Parathyroid adenoma (tissue), 2 donors: ENCODE results near the gene FUT1.

Experiments used
- H2AFZ ChIP-seq: fragments of 300-600 bp; sonication (generic); one replicate; pipeline ENCODE4 v1.7.0; 2017; ENCODE audit warnings: antibody characterized with exemption, mild to moderate bottlenecking
- H3K27ac ChIP-seq: fragments of 300-600 bp; sonication (generic); one replicate; pipeline ENCODE4 v1.7.0; 2017
- H3K27me3 ChIP-seq: fragments of 300-600 bp; sonication (generic); one replicate; pipeline ENCODE4 v1.7.0; 2017; ENCODE audit warnings: low read length; ENCODE audit not compliant: control insufficient read depth, insufficient read depth
- H3K36me3 ChIP-seq: fragments of 300-600 bp; sonication (generic); one replicate; pipeline ENCODE4 v1.7.0; 2017; ENCODE audit warnings: low read length; ENCODE audit not compliant: control insufficient read depth, insufficient read depth
- H3K4me1 ChIP-seq: fragments of 300-600 bp; sonication (generic); one replicate; pipeline ENCODE4 v1.7.0; 2017; ENCODE audit warnings: control low read depth
- H3K4me2 ChIP-seq: fragments of 300-600 bp; sonication (generic); one replicate; pipeline ENCODE4 v1.7.0; 2017; ENCODE audit warnings: low read length
- H3K4me3 ChIP-seq: fragments of 300-600 bp; sonication (generic); one replicate; pipeline ENCODE4 v1.7.0; 2017; ENCODE audit warnings: low read depth, low read length
- H3K79me2 ChIP-seq: fragments of 300-600 bp; sonication (generic); one replicate; pipeline ENCODE4 v1.7.0; 2017; ENCODE audit warnings: control low read depth
- H3K9ac ChIP-seq: fragments of 300-600 bp; sonication (generic); one replicate; pipeline ENCODE4 v1.7.0; 2017; ENCODE audit warnings: mild to moderate bottlenecking
- H3K9me3 ChIP-seq: fragments of 300-600 bp; sonication (generic); one replicate; pipeline ENCODE4 v1.7.0; 2017; ENCODE audit warnings: low read length; ENCODE audit not compliant: control insufficient read depth
- TF ChIP-seq, protein P1 (sequence below): fragments of 300-600 bp; sonication (generic); IDR thresholded peaks from one replicate; pipeline ENCODE4 v1.7.0; 2017; ENCODE audit warnings: antibody characterized with exemption, mild to moderate bottlenecking
- donor health status: primary hyperparathyroidism.

FUT1 gene

DNA sequence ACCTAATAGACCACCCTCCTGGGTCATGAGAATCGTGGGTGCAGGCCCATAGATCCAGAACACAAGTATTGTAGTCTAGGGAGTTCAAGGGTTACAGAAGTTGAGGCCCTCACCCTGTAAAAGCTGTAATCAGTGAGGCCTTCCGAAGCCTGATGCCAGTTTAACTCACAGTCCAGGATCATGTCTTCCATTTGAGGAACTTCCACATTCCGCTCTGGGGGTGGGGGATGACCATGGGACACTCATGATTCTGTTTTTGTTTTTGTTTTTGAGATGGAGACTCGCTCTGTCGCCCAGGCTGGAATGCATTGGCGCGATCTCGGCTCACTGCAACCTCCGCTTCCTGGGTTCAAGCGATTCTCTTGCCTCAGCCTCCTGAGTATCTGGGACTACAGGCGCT is 10.3 kb downstream of the FUT1 start:
- Histone ChIP-seq H3K36me3 (no peaks in the 10 kb centered on the region), H3K9me3 (no peaks in the 10 kb centered on the region), H3K79me2 (no peaks in the 10 kb centered on the region), H3K4me3 (no peak overlapping the region), H3K4me2 (no peak overlapping the region), H3K9ac (no peak overlapping the region), H3K27ac (no peak overlapping the region), H3K4me1 (peaks cover under 1% of the 10 kb centered on the region), H3K27me3 (no peaks in the 10 kb centered on the region), H2AFZ (no peak overlapping the region)
- TF ChIP-seq, protein P1, sequence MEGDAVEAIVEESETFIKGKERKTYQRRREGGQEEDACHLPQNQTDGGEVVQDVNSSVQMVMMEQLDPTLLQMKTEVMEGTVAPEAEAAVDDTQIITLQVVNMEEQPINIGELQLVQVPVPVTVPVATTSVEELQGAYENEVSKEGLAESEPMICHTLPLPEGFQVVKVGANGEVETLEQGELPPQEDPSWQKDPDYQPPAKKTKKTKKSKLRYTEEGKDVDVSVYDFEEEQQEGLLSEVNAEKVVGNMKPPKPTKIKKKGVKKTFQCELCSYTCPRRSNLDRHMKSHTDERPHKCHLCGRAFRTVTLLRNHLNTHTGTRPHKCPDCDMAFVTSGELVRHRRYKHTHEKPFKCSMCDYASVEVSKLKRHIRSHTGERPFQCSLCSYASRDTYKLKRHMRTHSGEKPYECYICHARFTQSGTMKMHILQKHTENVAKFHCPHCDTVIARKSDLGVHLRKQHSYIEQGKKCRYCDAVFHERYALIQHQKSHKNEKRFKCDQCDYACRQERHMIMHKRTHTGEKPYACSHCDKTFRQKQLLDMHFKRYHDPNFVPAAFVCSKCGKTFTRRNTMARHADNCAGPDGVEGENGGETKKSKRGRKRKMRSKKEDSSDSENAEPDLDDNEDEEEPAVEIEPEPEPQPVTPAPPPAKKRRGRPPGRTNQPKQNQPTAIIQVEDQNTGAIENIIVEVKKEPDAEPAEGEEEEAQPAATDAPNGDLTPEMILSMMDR = no peak

DNA sequence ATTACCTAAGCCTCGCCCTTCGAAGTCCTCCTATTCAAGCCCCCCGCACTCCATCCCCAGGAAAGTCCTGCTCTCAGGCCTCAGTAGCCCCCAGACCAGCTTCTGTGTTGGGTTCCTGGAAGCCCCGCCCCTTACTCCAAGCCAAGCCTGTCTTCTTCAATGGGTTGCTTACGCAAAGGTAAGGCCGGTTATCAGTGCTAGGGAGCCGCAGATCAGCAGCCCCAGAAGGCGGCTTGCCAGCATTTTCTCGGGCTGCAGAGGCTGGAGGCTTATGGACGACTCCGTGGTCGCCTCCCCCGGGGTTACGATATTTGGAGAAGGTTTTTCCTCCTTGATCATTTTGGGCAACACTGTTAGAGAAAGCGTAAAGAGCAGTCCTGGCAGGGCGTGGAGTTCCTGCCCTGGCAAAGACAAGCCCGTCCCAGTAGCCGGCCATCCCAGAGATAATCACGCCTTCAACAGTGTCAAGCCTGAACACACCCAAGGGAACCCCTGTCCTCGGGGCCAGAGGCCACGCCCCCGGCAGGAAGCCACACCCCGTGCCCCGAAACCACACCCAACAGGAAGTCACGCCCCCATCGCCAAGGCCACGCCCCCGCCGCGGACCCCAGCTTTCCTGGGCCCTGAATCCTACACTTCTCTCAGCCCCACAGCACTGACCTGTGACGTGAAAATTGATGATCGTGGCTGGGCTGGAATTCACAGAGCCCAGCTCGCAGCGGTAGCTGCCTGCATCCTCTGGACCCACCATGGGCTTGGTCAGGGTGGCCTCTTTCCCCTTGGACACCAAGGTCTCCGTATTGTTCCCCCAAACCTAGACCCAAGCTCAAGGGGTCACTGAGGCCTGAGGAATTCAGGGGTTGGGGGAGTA is 11.1 kb downstream of the FUT1 start:
- Histone ChIP-seq H3K27ac (peak overlapping the region; percentile 19), H3K79me2 (no peaks in the 10 kb centered on the region), H3K4me3 (peak overlapping the region; percentile 39), H3K4me2 (peak overlapping the region; percentile 22), H3K36me3 (no peaks in the 10 kb centered on the region), H3K9me3 (no peaks in the 10 kb centered on the region), H2AFZ (no peak overlapping the region), H3K9ac (no peak overlapping the region), H3K27me3 (no peaks in the 10 kb centered on the region), H3K4me1 (no peaks in the 10 kb centered on the region)
- TF ChIP-seq, protein P1 = no peak

DNA sequence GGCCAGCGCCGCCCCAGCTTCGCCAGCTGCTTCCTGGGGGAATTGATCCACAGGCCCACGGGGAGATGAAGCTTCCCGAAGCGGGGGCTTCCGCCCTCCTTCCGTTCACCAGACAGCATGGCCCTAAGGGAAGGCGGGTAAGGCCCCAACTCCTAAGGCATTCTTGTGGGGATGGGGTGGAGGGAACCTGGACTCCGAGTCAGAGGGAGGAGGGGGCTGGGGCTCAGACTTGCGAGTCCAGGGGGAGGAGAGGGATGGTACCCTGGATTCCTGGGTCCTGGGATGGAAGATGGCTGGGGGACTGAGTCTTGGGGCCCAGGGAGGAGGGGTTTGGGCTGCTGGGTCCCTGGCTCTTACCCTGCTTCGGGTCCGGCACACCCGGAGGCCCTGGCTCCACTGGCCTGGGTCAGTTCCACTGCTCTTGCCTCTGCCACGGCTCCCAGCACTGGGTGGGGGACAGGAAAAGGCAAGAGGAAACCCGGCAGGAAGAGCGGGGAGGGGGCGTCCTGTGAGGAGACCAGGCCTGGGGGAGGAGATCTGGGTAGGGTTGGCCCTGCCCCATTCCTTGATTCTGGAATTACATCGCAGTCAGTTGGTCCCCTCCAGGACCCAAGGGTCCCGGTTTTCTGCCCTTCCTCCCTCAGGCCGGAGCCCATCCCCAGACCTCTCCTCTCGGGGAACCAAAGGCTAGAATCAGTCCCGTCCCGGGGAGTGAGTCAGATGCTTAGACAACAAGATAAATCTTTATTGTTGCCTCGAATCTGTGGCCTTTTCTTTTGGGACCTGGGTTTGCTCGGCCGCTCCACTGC is 12.1 kb downstream of the FUT1 start, which contains the start of gene RASIP1:
Gene RASIP1, minus strand, starts transcription at position 447 of the 809 bp plus-strand sequence. Its CDS starts 328 bp downstream, at position 119.
- H2AFZ ChIP-seq = peak within 1 kb of the TSS; percentile 92
- no peaks in the 10 kb centered on the region for H3K27me3 ChIP-seq
- H3K9ac ChIP-seq = peak within 1 kb of the TSS; percentile 17
- no peaks in the 10 kb centered on the region for H3K9me3 ChIP-seq
- no peaks in the 10 kb centered on the region for H3K36me3 ChIP-seq
- H3K79me2 ChIP-seq = no peaks in the 10 kb centered on the region
- peak within 1 kb of the TSS; percentile 58 for H3K27ac ChIP-seq
- no peaks in the 10 kb centered on the region for H3K4me1 ChIP-seq
- TF ChIP-seq, protein P1 = no peak
- peak within 1 kb of the TSS; percentile 54 for H3K4me2 ChIP-seq
- H3K4me3 ChIP-seq = peak within 1 kb of the TSS; percentile 41

DNA sequence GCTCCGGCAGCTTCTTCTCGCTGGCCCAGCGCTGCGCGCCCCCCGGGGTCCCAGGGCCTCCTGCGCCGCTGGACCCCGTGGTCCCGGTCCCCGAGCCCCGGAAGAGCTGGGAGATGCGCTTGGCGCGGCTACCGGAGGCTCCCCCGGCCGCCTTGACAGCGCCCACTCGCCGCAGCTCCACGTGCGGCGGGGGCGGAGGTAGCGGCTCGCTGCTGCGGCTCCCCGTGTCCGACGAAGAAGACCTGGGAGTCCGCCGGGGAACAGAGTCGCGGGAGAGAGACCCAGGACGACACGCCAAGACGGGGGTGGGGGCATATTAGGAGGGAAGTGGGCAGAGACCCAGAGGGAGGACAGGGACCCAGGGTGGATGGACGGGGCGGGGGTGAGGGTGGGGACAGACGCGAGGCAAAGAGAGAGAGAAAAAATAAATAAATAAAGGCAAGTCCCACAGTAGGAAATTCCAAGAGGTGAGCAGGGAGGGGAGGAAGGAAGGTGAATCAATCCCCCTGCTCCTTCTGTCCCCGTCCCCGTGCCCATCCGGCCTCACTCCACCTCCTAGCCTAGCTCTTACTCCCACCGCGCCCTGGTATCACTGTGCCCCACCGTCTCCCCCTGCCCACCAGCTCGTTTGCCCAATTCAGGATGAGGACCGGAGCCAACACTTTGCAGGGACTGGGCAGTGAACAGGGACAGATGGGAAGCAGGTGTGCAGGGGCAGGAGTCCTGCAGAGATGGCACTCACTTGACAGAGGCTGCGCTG is 12.9 kb downstream of the FUT1 start:
- TF ChIP-seq, protein P1 = no peak
- Histone ChIP-seq H3K36me3 (no peaks in the 10 kb centered on the region), H3K27ac (peak overlapping the region; percentile 58), H3K4me2 (peak overlapping the region; percentile 54), H3K27me3 (no peaks in the 10 kb centered on the region), H2AFZ (peak overlapping the region; percentile 92), H3K9me3 (no peaks in the 10 kb centered on the region), H3K4me3 (peak overlapping the region; percentile 41), H3K79me2 (no peaks in the 10 kb centered on the region), H3K9ac (peak overlapping the region; percentile 17), H3K4me1 (no peaks in the 10 kb centered on the region)
